ENCODE measurements around the gene TAGLN3. TPM values are rescaled to one million over a fixed set of nuclear protein-coding genes. Genes with fewer than 3 reads are reported as not detected.

TAGLN3 gene
- total and polyA plus RNA-seq, 2 of the 13 experiments (the other 11 are each of a cell fraction or from before 2014, with no cell fraction given) = 0.51 to 0.91 TPM

- no peak for FAIRE-seq
These were observed 54.5 kb downstream of the TAGLN3 start for GRCh38 chr3:112053229-112053628.

GRCh38 chr3:112056451-112056929, 57.8 kb downstream of the TAGLN3 start:
- BruUV-seq (replicated peaks) = no TSS peak
- in situ Hi-C loops (cut with HindIII; ENCODE audit: extremely low pct_ligation_motif_present, low pct_unique_long_range_greater_than_20kb) = no loop called here
- Histone ChIP-seq H2AFZ (ENCODE audit: low read length) (no peak overlapping the region), H3K79me2 (ENCODE audit: insufficient read depth, low read length) (no peaks in the 10 kb centered on the region), H3K4me1 (ENCODE audit: insufficient read depth, low read length) (no peaks in the 10 kb centered on the region), H3K9me3 (ENCODE audit: low read length) (no peaks in the 10 kb centered on the region), H3K4me2 (ENCODE audit: low read depth, low read length) (no peak overlapping the region), H3K9ac (ENCODE audit: insufficient read depth, low read depth, low read length) (no peak overlapping the region), H4K20me1 (ENCODE audit: insufficient read depth, low read length) (no peaks in the 10 kb centered on the region), H3K27me3 (ENCODE audit: control insufficient read depth in 1 of 2, insufficient read depth in 2 of 2, low read length in 2 of 2) (peaks cover 0 to 3% of the 10 kb centered on the region in 2 experiments; a peak in 3 of 5 replicates), H3K4me3 (replicated peaks in 1 of 3; ENCODE audit: insufficient read depth in 1 of 3, low read depth in 2 of 3, low read length in 3 of 3) (no peak overlapping the region), H3K27ac (ENCODE audit: extremely low read length, insufficient read depth, low read length) (no peak overlapping the region), H3K36me3 (replicated peaks in 1 of 2; ENCODE audit: control insufficient read depth in 1 of 2, insufficient read depth in 2 of 2, low read length in 2 of 2) (no peaks in the 10 kb centered on the region)
- ATAC-seq (no peak), DNase-seq (ENCODE audit: low spot score) (no peak), FAIRE-seq (no peak)
- ChIA-PET POLR2A (no interaction called here), CTCF (ENCODE audit: low intra/inter-chr PET ratio, low total read pairs) (no interaction called here)
- WGBS (ENCODE audit: low lambda C conversion rate) = 48% methylated on average over 6 of the region's 6 CpGs
- intact Hi-C loops (cut with micrococcal nuclease; ENCODE audit: unreplicated experiment) = no loop called here
- TF ChIP-seq SNAI1 (CRISPR knock-in tag; IDR thresholded peaks at IDR 0.05; ENCODE audit: borderline replicate concordance) (no peak), ATF3 (CRISPR knock-in tag; IDR thresholded peaks at IDR 0.05) (no peak), ZNF292 (CRISPR knock-in tag; IDR thresholded peaks at IDR 0.05; ENCODE audit: borderline replicate concordance, low read depth) (no peak), CENPBD1 (CRISPR knock-in tag; IDR thresholded peaks at IDR 0.05; ENCODE audit: borderline replicate concordance, low read depth) (no peak), ZNF484 (CRISPR knock-in tag; IDR thresholded peaks at IDR 0.05; ENCODE audit: borderline replicate concordance, low read depth) (no peak)

More at GRCh38 chr3:112053229-112053628, 54.5 kb downstream of the TAGLN3 start:
- H3K9ac ChIP-seq (ENCODE audit: insufficient read depth, low read depth, low read length) = no peak overlapping the region
- DNase-seq (ENCODE audit: low spot score) = no peak
- H3K4me2 ChIP-seq (ENCODE audit: low read depth, low read length) = no peak overlapping the region
- 0% methylated on average over 1 of the region's 1 CpG for WGBS (ENCODE audit: low lambda C conversion rate)
- H3K79me2 ChIP-seq (ENCODE audit: insufficient read depth, low read length) = no peaks in the 10 kb centered on the region
- H3K27me3 ChIP-seq (ENCODE audit: control insufficient read depth in 1 of 2, insufficient read depth in 2 of 2, low read length in 2 of 2) = no peaks in the 10 kb centered on the region
- no peak for TF ChIP-seq NFRKB (IDR thresholded peaks at IDR 0.05)
- no peak for TF ChIP-seq HNRNPUL1 (IDR thresholded peaks at IDR 0.05; ENCODE audit: low read depth, low read length)
- TF ChIP-seq ZNF276 (CRISPR knock-in tag; IDR thresholded peaks at IDR 0.05; ENCODE audit: low read depth) = no peak
- TF ChIP-seq KDM3A (CRISPR knock-in tag; IDR thresholded peaks at IDR 0.05; ENCODE audit: low read depth) = no peak
- H3K27ac ChIP-seq (ENCODE audit: extremely low read length, insufficient read depth, low read length) = no peak overlapping the region
- in situ Hi-C loops (cut with HindIII; ENCODE audit: extremely low pct_ligation_motif_present, low pct_unique_long_range_greater_than_20kb) = no loop called here
- H3K9me3 ChIP-seq (ENCODE audit: low read length) = no peaks in the 10 kb centered on the region
- H3K4me3 ChIP-seq (replicated peaks in 1 of 3; ENCODE audit: insufficient read depth in 1 of 3, low read depth in 2 of 3, low read length in 3 of 3) = no peak overlapping the region
- ATAC-seq = no peak
- H2AFZ ChIP-seq (ENCODE audit: low read length) = no peak overlapping the region
- POLR2A ChIA-PET = no interaction called here
- CTCF ChIA-PET (ENCODE audit: low intra/inter-chr PET ratio, low total read pairs) = no interaction called here
- no peaks in the 10 kb centered on the region for H3K4me1 ChIP-seq (ENCODE audit: insufficient read depth, low read length)
- intact Hi-C loops (cut with micrococcal nuclease; ENCODE audit: unreplicated experiment) = no loop called here
- H4K20me1 ChIP-seq (ENCODE audit: insufficient read depth, low read length) = no peaks in the 10 kb centered on the region
- H3K36me3 ChIP-seq (replicated peaks in 1 of 2; ENCODE audit: control insufficient read depth in 1 of 2, insufficient read depth in 2 of 2, low read length in 2 of 2) = no peaks in the 10 kb centered on the region
- BruUV-seq (replicated peaks) = no TSS peak
